Left forelimb (tissue), 1 donor: ENCODE data around the gene ASCL5.

Experiments
- DNase-seq: peaks from one replicate; pipeline ENCODE4 v3.0.0-alpha.2; 2018; ENCODE audit warnings: low spot score

Gene ASCL5

DNA sequence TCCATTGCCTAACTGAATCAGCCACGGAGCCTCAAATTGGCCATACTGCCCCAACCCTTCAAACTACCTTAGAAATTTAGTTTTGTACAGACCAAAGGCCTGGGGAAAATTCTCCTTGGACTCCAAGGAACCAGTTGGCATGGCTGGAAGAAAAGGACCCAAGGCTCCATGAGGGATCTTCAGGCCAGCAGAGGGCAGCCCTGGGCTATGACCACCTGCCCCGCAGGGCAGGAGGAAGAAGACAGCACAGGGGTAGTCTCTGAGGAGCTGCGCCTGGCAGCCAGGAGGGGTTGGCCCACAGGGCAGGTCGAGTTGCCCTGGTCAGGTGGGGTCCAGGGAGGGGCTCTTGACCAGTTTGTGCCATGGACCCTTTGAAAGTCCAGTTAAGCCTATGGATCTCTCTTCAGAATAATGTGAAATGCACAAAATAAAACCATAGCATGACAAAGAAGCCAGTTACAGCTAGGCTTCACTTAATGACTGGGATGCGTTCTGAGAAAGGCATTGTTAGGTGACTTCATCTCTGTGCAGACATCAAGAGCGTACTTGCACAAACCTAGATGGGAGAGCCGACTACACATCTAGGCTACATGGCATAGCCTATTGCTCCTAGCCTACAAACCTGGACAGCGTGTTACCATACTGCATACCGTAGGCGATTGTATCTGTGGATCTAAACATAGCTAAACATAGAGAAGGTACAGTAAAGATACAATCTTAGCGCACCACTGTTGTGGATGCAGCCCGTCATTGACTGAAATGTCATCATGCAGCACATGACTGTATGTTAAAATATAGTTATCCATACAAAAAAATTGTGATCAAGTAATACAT is 40.9 kb downstream of the ASCL5 start:
- DNase-seq, result no peak

DNA sequence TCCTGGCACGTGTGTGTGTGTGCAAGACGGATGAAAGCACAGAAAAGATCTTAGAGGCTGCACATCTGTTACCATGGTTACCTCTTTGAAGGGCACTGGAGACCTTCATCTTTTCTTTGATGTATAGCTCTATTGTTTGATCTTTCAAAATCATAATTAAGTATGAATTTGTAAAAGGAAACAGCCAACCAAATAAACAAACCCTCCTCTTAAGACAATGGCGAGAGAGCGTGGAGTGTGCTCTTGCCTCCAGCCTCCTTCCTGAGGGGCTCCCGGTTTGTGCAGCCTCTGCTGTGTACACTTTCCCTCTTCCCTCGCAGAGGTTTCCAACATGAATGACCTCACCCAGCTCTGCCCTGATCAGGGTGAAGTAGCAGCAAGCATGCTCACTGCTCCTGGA is 42.7 kb downstream of the ASCL5 start:
- DNase-seq, result no peak

DNA sequence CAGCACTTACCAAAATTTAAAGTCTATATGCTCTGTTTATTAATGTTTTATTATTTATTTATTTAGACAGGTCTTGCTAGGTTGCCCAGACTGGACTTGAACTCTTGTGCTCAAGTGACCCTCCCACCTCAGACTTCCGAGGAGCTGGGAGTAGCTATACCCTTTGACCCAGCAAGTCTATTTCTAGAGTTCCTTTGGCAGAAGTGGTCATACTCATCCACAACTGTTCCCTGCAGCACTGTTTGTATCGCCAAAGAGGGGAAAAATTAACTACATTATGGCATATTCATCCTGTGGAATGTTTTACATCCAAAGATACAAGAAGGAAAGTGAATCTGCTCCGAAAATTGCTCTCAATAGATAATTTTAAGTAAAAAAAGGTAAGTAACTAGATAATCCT is 43.2 kb downstream of the ASCL5 start:
- DNase-seq, result no peak

- DNase-seq, result no peak
These were observed 46.8 kb downstream of the ASCL5 start for GRCh38 chr1:201080135-201080534.

GRCh38 chr1:201077736-201078135 is 49.2 kb downstream of the ASCL5 start:
- no peak for DNase-seq

GRCh38 chr1:201077116-201077515 is 49.9 kb downstream of the ASCL5 start:
- no peak for DNase-seq

GRCh38 chr1:201076092-201076491 is 50.9 kb downstream of the ASCL5 start:
- DNase-seq, result no peak

- no peak for DNase-seq
These were observed 53.0 kb downstream of the ASCL5 start for GRCh38 chr1:201074018-201074417.

GRCh38 chr1:201072922-201073321 is 54.1 kb downstream of the ASCL5 start:
- no peak for DNase-seq

DNA sequence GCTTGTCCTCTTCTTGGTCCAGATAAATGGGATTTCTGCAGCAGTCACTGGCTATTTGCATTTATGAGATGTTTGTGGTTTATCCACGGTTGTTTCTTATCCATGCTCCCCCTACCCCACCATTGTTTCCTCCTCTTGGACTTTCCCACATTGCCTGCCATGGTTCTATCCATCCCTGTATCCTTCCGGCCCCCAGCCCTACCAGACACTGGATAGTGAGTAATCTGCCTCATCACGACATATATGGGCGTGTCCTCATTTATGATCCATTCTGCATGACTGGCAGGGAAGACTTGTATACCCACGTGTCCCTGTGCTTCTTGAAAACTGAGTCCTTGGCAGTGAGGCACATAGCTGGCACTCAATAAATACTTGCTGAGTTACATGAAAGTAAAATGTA is 54.8 kb downstream of the ASCL5 start:
- DNase-seq, result no peak

- DNase-seq, result no peak
These were observed 57.3 kb downstream of the ASCL5 start for GRCh38 chr1:201069636-201070035.

- DNase-seq, result no peak
These were observed 58.0 kb downstream of the ASCL5 start for GRCh38 chr1:201068976-201069375.

GRCh38 chr1:201066986-201067385 is 60.0 kb downstream of the ASCL5 start:
- DNase-seq, result no peak

DNA sequence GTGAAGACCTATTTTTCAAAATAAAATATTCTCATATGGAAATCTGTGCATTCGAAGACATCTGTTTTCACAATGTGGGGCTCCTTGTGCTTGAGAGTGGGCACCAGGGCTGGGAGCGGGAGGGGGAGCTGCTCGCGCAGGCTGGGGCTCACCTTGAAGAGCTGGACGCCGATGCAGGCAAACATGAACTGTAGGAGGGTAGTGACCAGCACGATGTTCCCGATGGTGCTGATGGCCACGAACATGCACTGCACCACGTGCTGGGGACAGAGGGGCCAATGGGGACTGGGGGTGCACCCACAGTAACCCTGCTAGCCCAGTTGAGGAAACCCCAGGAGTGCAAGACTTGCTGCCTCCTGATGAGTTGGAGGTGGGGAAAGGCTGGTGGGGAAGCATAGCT is 61.3 kb downstream of the ASCL5 start:
- DNase-seq, result no peak

- no peak for DNase-seq
These were observed 62.2 kb downstream of the ASCL5 start for GRCh38 chr1:201064806-201065205.
